ENCODE results near the gene PRIM2. TPM values are rescaled to one million over a fixed set of nuclear protein-coding genes. Genes with fewer than 3 reads are reported as not detected.
"Not testable (repeated sequence)": the region's sequence is repeated elsewhere in the genome, so short reads cannot be mapped to it uniquely, and the experiment has no call there.

Gene PRIM2
- total and polyA plus RNA-seq, 11 donors, result 1.6 to 5.4 (median 4.4) TPM

- H3K27me3 ChIP-seq; H3K36me3 ChIP-seq; H3K9me3 ChIP-seq; H3K4me3 ChIP-seq; H3K27ac ChIP-seq; ATAC-seq; H3K4me1 ChIP-seq; DNase-seq; intact Hi-C loops (cut with DNase I): not testable (repeated sequence)
- 76 to 81% (median 77%) methylated on average over 5 of the region's 5 CpGs for WGBS, 4 donors
Observed at GRCh38 chr6:57463809-57464208, 146.4 kb downstream of the PRIM2 start.

- H3K27me3 ChIP-seq; H3K36me3 ChIP-seq; H3K27ac ChIP-seq; DNase-seq; ATAC-seq; H3K4me1 ChIP-seq; H3K4me3 ChIP-seq; intact Hi-C loops (cut with DNase I); H3K9me3 ChIP-seq: not testable (repeated sequence)
- WGBS, 4 donors, result 95 to 98% (median 96%) methylated on average over 3 of the region's 3 CpGs
Observed at GRCh38 chr6:57465968-57466367, 148.5 kb downstream of the PRIM2 start.

- Histone ChIP-seq H3K4me3 (no peak overlapping the region), H3K4me1 (peaks cover 0 to 12% (median 3%) of the 10 kb centered on the region in 12 donors), H3K27ac (no peak overlapping the region), H3K36me3 (no peaks in the 10 kb centered on the region), H3K27me3 (no peaks in the 10 kb centered on the region), H3K9me3 (peaks cover 0 to 10% (median 0%) of the 10 kb centered on the region in 12 donors)
- no peak for DNase-seq
- ATAC-seq, result no peak
- no peak for TF ChIP-seq CTCF (IDR thresholded peaks at IDR 0.05)
- TF ChIP-seq POLR2A (IDR thresholded peaks at IDR 0.05), result no peak
- intact Hi-C loops (cut with DNase I), result no loop called here
- WGBS, 4 donors, result 62 to 86% (median 68%) methylated on average over 2 to 3 of the region's 3 CpGs
Observed at GRCh38 chr6:57469072-57469471, 151.6 kb downstream of the PRIM2 start.

GRCh38 chr6:57470148-57470547, 152.7 kb downstream of the PRIM2 start:
- intact Hi-C loops (cut with DNase I); H3K9me3 ChIP-seq; H3K36me3 ChIP-seq: not testable (repeated sequence)

GRCh38 chr6:57471314-57471864, 154.0 kb downstream of the PRIM2 start:
- ATAC-seq; intact Hi-C loops (cut with DNase I); H3K27me3 ChIP-seq; DNase-seq; H3K27ac ChIP-seq; H3K36me3 ChIP-seq; H3K9me3 ChIP-seq; H3K4me3 ChIP-seq: not testable (repeated sequence)
- peaks cover 0 to 12% (median 3%) of the 10 kb centered on the region in 12 donors for H3K4me1 ChIP-seq
- WGBS, 4 donors, result 70 to 94% (median 85%) methylated on average over 1 of the region's 1 CpG

More at GRCh38 chr6:57470148-57470547, 152.7 kb downstream of the PRIM2 start:
- H3K4me3 ChIP-seq, H3K27me3 ChIP-seq, H3K27ac ChIP-seq, ATAC-seq, DNase-seq: not testable (repeated sequence)
- peaks cover 0 to 12% (median 3%) of the 10 kb centered on the region in 12 donors for H3K4me1 ChIP-seq
- 64 to 85% (median 72%) methylated on average over 3 to 4 of the region's 4 CpGs for WGBS, 4 donors

- H3K4me1 ChIP-seq, result peaks cover 0 to 12% (median 3%) of the 10 kb centered on the region in 12 donors
- H3K27me3 ChIP-seq; intact Hi-C loops (cut with DNase I); H3K9me3 ChIP-seq; ATAC-seq; H3K36me3 ChIP-seq; DNase-seq; H3K4me3 ChIP-seq; H3K27ac ChIP-seq: not testable (repeated sequence)
- WGBS, 4 donors, result 41 to 58% (median 47%) methylated on average over 3 of the region's 3 CpGs
Observed at GRCh38 chr6:57472861-57473362, 155.5 kb downstream of the PRIM2 start.

- 88 to 96% (median 93%) methylated on average over 6 of the region's 6 CpGs for WGBS, 4 donors
- H3K9me3 ChIP-seq; DNase-seq; ATAC-seq; H3K27me3 ChIP-seq; intact Hi-C loops (cut with DNase I); H3K36me3 ChIP-seq; H3K4me3 ChIP-seq; H3K27ac ChIP-seq: not testable (repeated sequence)
- peaks cover 0 to 12% (median 3%) of the 10 kb centered on the region in 12 donors for H3K4me1 ChIP-seq
Observed at GRCh38 chr6:57474862-57475475, 157.5 kb downstream of the PRIM2 start.

GRCh38 chr6:57475656-57476055, 158.2 kb downstream of the PRIM2 start:
- DNase-seq; H3K27ac ChIP-seq; H3K9me3 ChIP-seq; H3K4me3 ChIP-seq; H3K27me3 ChIP-seq; intact Hi-C loops (cut with DNase I); H3K36me3 ChIP-seq; ATAC-seq: not testable (repeated sequence)
- H3K4me1 ChIP-seq, result peaks cover 0 to 12% (median 3%) of the 10 kb centered on the region in 12 donors
- 87 to 94% (median 89%) methylated on average over 2 of the region's 2 CpGs for WGBS, 4 donors

- ATAC-seq; H3K9me3 ChIP-seq; H3K27ac ChIP-seq; H3K27me3 ChIP-seq; H3K4me3 ChIP-seq; H3K36me3 ChIP-seq; intact Hi-C loops (cut with DNase I); DNase-seq; H3K4me1 ChIP-seq: not testable (repeated sequence)
Observed at GRCh38 chr6:57480194-57480593, 162.8 kb downstream of the PRIM2 start.

GRCh38 chr6:57481121-57481520, 163.7 kb downstream of the PRIM2 start:
- H3K27ac ChIP-seq; H3K36me3 ChIP-seq; H3K27me3 ChIP-seq; H3K9me3 ChIP-seq; intact Hi-C loops (cut with DNase I); H3K4me1 ChIP-seq; DNase-seq; H3K4me3 ChIP-seq; ATAC-seq: not testable (repeated sequence)
- 93 to 94% (median 94%) methylated on average over 1 of the region's 1 CpG for WGBS, 4 donors
